Measurements from ENCODE around the gene CDC34. TPM values are rescaled to one million over a fixed set of nuclear protein-coding genes. Genes with fewer than 3 reads are reported as not detected.
A peak's percentile ranks its signal among the peaks of the same experiment; 100 is the strongest.

Gene CDC34
- total RNA-seq, 1 donor from 2014 or later: 103 TPM

DNA sequence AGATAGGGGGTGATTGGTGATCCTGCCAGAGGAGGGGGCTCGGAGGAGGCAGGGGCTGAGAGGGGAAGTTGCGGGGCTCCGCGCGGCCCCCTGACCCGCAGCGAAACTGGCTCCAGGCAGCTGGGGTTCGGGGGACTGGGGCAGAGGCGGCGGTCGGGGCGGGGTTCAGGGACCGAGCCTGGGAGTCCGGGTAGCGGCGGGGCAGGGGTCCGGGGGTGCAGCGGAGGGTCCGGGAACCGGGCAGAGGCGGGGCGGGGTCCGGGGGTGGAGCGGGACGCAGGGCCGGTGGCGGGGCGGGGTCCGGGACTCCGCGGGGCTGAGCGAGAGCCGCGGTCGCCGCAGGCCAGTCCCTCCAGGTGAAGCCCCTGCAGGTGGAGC, 34.1 kb upstream of the CDC34 start:
- no peak for DNase-seq (ENCODE audit: low read depth)

DNA sequence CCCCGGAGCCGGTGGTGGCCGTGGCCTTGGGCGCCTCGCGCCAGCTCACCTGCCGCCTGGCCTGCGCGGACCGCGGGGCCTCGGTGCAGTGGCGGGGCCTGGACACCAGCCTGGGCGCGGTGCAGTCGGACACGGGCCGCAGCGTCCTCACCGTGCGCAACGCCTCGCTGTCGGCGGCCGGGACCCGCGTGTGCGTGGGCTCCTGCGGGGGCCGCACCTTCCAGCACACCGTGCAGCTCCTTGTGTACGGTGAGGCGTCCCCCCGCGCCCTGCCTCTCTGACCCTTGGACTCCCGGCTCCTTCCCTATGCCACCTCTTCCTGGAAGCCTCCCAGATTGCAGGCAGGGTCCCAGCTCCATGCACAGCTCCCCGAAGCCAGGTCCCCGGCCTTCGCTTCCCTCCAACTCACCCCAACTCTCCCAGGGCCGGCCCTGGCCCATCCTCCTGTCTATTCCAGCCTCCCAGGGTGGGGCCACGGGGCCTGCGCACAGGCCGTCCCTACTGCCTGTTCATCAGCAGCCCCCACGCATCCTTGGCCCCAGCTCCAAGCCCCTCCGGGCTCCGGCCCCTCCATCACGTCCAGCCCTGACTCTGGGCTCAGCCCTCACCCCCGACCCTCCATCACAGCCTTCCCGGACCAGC, 33.6 kb upstream of the CDC34 start:
- no peak for DNase-seq (ENCODE audit: low read depth)

DNA sequence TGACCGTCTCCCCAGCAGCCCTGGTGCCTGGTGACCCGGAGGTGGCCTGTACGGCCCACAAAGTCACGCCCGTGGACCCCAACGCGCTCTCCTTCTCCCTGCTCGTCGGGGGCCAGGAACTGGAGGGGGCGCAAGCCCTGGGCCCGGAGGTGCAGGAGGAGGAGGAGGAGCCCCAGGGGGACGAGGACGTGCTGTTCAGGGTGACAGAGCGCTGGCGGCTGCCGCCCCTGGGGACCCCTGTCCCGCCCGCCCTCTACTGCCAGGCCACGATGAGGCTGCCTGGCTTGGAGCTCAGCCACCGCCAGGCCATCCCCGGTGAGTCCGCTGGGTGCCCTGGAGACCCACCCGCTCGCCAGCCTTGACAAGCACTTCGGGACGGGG, 33.1 kb upstream of the CDC34 start:
- DNase-seq (ENCODE audit: low read depth): no peak

DNA sequence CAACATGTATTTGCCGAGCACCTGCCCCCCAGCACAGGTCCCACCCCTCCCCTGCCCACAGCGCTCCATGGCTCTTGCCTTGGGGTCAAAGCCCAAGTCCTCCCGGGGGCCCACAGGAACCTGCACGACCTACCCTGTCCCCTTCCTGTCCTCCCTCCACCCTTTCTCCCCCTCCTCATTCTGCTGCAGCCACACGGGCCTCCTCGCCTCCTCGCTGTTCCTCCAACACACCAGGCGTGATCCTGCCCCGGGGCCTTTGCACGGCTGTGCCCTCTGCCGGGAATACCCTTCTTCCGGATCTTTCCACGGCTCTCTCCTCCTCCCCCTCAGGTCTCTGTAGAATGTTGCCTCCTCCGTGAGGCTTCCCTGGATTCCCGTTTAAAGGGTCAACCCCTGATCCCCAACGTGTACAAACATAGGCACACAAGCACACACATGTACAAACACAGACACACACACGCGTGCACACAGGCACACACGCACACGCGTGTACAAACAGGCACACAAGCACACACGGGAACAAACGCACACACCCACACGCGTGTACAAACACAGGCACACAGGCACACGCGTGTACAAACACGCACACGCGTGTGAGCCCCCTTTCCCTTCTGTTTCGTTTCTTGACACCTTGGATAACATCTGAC, 32.5 kb upstream of the CDC34 start:
- no peak for DNase-seq (ENCODE audit: low read depth)

DNA sequence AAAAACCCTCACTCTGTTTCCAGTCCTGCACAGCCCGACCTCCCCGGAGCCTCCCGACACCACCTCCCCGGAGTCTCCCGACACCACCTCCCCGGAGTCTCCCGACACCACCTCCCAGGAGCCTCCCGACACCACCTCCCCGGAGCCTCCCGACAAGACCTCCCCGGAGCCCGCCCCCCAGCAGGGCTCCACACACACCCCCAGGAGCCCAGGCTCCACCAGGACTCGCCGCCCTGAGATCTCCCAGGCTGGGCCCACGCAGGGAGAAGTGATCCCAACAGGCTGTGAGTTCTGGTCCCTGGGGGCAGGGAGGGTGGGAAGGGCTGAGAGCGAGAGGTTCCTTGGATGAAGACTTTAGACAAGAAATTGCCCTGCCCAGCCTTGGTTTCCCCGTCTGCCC, 29.9 kb upstream of the CDC34 start:
- DNase-seq (ENCODE audit: low read depth): no peak

DNA sequence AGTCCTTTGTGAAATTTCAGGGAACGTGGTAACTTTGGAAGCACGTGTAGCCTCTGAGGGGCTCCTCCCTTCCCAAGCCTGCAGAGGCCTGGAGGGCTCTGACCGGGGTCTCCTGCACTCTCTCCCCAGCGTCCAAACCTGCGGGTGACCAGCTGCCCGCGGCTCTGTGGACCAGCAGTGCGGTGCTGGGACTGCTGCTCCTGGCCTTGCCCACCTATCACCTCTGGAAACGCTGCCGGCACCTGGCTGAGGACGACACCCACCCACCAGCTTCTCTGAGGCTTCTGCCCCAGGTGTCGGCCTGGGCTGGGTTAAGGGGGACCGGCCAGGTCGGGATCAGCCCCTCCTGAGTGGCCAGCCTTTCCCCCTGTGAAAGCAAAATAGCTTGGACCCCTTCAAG, 26.9 kb upstream of the CDC34 start:
- no peak for DNase-seq (ENCODE audit: low read depth)

DNA sequence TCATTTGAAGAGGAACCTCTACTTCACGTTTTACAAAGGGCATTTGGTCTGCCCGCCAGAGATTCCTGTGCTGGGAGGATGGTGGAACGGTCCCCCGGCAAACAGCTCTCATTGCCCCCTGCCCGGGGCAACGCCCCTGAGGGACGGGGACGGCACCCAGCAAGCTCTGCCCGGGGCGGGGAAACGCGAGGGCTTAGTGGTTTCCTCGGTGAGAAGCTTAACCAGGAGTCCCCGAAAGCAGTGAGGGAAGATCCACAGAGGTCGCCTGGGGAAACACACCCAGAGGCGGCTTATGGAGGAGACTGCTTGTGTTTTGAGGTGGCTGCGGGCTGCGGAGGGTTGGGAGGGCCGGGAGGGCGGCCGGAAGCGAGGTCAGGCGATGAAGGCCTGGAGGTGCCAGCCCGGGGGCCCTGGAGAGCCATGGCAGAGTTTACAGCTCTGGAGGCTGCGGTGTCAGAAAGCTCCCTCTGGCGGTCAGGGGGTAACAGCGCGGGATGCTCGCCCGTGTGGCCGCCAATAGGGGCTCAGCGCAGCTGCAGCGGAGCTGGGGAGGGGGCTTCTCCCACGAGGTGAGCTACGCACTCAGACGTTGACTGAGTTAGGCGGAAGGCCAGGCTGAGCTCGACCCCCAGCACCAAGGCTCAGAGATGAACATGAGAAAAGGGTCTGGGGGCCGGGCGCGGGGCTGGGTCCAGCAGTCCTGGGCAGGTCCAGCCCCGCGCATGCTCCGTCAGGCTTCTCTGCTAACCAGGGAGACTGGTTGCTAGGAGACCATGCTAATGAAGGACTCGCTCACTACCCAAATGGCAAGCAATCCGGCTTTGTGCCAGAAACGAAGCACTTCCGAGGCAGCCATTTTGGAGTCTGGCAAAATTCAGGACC, 24.9 kb upstream of the CDC34 start:
- DNase-seq (ENCODE audit: low read depth): peak; percentile 93

DNA sequence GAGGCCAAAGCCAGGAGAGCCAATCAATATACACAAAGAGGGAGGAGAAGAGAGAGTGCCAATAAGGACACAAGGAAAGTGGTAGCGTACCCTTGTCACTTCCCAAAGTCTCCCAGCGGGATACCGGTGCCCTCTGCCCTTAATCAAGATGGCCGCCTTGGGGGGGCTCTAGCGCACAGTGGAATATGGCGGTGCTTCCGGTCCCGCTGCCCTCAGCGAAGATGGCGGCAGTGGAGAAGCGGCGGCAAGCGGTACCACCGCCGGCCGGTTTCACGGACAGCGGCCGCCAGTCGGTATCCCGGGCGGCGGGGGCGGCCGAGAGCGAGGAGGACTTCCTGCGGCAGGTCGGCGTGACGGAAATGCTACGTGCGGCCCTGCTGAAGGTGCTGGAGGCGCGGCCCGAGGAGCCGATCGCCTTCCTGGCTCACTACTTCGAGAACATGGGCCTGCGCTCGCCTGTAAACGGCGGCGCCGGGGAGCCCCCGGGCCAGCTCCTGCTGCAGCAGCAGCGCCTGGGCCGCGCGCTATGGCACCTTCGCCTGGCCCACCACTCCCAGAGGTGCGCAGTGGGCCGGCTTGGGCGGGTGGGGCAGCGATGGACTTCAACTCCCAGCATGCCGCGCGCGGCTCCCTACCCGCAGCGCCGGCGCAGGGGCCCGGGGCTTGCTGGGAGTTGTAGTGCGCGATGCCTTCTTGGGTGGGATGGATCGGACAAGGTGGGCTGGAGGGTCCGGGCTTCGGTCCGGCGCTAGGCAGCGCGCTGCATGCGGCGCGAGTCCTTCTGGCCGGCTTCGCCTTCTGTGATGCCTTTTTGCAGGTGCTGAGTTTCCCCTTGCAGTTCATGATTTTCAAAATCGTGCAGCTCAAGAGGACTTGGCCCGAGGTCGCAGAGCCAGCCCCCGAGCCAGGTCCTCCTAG, 24.0 kb upstream of the CDC34 start, which contains the start of gene TPGS1:
TSS of gene TPGS1 (plus strand) at position 212 of the 918 bp plus-strand sequence. CDS start at position 222, 10 bp downstream.
- peak; percentile 100 for DNase-seq (ENCODE audit: low read depth)

DNA sequence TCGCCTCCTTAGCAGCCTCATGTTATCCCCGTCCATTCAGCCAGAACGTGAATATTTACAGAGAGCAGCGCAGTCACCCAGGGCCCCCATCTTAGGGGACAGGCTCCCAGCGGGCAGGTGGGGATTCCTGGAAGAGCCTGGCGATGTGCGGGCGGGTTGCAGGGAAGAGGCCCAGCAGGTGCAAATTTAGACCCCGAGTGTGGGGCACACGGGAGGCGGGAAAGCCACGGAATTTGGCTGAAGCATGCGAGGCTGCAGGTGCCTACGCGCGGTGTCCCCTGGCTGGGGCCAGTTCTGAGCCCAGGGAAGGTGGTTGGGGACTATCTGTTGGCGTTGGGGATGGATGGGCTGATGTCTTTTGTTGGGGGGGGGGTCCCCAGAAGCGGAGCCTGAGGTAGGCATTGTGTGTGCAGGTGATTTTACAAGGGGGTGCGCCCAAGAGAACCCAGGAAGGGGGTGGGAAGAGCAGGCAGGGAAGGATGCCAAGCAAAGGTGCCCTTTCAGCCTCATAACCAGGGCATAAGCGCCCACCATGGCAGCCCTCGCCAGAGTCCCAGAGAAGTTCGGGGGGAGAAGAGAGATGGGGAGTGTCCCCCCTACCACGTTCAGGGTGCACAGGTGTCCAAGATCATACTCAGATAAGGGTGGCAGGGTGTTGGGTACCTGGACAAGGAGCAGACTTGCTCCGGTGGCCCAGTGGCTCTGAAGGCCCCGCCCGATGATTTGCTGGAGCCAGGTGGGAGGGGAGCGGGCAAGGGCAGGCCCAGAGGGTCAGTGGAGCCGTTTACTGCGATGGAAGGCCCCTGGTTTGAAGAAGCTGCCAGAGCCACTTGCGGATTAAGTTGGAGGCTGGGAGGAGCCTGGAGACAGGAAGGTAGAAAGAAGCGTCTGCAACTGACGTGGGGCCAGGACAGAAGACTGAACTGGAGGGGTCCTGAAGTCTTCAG, 23.1 kb upstream of the CDC34 start:
- no peak for DNase-seq (ENCODE audit: low read depth)

DNA sequence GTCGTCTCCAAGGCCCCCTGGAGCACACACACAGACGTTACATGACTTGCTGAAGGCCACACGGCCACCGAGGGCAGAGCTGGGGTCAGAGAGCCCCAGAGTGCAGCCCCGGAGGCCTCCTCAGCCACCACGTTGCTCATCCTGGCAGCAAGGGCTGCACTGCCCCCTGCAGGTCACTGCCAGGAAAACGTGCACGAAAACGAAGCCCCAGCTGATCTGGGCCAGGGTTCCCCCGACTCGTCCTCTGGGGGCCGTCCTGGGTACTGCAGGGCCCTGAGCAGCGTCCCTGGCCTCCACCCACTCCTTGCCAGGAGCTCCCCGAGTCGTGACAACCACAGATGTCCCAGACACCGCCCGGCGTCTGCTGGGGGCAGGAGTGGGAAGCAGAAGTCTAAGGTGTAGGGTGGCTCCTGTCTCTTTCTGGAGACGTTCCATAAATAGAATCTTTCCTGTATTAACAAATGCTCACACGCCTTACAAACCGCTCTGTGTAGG, 20.9 kb upstream of the CDC34 start:
- DNase-seq (ENCODE audit: low read depth): peak; percentile 72

DNA sequence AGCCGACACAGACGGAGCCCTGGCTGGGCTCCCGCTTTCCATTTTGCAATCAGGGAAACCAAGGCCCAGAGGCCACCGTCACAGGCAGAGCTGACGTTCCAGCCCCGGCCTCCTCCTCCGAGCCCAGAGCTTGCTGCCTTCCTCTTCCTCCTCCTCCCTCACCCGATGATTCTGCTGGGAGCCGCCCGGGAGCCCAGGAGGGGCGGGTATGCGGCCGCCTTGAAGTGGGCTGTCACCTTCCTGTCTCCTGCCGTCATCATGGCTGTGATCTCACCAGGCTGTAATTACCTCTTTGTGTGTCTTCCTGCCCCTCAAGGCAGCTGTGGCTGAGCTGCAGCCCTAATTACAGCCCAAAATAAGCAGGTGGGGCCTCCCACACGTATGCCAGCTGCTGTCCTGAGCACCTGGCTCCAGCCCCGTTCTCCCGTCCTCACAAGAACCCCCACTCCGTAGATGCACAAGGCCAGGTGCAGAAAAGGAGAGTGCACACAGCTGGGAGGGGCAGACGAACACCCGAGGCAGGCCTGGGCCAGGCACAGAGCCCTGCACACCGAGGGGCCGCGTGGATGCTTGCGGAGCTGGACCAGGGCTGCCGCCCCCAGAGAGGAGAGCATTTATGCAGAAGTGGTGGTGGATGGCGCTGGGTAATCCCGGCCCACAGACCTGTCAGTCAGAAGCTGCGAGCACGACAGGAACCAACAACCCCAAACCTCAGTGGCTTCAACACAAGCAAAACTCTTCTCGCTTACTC, 20.3 kb upstream of the CDC34 start:
- peak; percentile 46 for DNase-seq (ENCODE audit: low read depth)

DNA sequence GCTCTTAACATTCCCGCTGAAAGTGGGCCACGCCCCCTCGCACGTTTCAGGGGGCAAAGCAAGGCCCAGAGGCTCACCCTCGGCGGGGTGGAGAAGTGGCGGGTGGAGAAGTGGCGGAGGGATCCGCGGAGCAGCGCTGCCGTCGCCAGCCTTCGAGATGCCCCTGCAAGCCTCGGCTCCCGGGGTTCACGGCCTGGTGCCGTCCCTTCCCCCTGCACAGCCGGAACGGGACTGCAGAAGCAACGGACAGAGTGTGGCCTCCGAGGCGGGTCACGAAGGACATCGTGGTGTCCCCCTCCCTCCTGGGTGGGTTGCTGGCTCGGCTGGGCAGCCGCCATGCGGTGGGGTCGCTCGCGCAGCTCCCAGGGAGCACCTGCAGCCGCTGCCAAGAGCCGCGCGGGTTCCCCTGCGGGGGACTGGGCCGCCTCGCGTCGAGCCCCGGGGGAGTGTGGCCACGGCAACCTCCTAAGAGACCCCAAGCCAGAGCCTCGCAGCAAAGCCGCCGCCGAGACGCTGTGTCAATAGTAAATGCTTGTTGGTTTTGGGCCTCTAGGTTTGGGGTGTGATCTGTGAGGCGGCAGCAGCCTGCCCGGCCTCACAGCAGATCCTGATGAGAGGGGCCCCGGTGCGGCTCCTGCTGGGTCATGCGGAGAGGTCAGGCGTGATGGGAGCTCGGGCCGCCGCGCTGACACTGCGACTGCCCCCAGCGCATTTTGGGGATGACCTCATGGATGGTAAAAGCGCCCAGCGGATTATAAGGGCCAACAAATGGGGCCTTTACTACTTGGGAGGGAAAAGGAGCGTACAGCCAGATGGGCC, 18.8 kb upstream of the CDC34 start:
- no peak for DNase-seq (ENCODE audit: low read depth)

DNA sequence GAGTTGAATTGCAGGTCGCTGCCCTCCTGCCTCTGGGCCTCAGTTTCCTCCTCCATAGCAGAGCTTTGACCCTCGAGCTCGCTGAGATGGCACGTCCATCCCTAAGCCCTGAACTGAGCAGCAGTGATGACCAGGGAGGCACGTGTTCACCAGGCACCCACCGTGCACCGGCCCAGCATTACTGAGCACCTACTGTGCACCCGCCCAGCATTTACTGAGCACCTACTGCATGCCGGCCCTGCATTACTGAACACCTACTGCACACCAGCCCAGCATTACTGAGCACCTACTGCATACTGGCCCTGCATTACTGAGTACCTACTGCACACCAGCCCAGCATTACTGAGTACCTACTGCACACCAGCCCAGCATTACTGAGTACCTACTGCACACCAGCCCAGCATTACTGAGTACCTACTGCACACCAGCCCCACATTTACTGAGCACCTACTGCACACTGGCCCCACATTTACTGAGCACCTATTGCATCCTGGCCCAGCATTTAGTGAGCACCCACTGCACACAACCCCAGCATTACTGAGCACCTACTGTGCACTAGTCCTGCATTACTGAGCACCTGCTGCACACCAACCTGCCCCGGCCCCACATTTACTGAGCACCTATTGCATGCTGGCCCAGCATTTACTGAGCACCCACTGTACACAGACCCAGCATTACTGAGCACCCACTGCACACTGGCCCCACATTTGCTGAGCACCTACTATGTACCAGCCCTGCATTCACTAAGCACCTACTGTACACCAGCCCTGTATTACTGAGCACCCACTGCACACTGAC, 18.0 kb upstream of the CDC34 start:
- no peak for DNase-seq (ENCODE audit: low read depth)

DNA sequence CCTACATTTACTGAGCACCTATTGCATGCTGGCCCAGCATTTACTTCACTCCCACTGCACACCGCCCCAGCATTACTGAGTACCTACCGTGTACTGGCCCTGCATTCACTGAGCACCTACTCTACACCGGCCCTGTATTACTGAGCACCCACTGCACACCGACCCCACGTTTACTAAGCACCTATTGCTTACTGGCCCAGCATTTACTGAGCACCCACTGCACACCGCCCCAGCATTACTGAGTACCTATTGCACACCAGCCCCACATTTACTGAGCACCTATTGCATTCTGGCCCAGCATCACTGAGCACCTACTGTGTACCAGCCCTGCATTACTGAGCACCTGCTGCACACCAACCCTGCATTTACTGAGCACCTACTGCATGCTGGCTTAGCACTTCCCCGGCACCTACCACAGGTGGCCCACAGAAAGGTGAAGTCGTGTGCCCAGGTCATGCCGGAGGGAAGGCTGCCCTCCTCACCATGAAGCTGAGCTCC, 17.3 kb upstream of the CDC34 start:
- DNase-seq (ENCODE audit: low read depth): no peak

DNA sequence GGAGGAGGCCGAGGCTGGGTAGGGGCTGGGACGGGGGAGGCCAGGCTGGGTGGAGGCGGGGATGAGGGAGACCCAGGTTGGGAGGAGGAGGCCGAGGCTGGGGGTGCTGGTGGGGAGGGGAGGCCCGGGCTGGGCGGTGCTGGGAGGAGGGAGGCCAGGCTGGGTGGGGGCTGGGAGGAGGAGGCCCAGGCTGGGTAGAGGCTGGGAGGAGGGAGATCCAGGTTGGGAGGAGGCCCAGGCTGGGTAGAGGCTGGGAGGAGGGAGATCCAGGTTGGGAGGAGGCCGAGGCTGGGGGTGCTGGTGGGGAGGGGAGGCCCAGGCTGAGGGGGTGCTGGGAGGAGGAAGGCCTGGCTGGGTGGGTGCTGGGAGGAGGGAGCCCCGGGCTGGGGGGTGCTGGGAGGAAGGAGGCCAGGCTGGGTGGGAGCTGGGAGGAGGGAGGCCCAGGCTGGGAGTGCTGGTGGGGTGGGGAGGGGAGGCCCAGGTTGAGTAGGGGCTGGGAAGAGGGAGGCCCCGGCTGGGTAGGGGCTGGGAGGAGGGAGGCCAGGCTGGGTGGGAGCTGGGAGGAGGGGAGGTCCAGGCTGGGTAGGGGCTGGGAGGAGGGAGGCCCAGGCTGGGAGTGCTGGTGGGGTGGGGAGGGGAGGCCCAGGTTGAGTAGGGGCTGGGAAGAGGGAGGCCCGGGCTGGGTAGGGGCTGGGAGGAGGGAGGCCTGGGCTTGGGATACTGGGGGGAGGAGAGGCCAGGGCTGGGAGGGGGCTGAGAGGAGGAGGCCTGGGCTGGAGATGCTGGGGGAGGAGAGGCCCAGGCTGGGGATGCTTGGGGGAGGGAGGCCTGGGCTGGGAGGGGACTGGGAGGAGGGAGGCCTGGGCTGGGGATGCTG, 13.6 kb upstream of the CDC34 start:
- DNase-seq (ENCODE audit: low read depth): no peak

DNA sequence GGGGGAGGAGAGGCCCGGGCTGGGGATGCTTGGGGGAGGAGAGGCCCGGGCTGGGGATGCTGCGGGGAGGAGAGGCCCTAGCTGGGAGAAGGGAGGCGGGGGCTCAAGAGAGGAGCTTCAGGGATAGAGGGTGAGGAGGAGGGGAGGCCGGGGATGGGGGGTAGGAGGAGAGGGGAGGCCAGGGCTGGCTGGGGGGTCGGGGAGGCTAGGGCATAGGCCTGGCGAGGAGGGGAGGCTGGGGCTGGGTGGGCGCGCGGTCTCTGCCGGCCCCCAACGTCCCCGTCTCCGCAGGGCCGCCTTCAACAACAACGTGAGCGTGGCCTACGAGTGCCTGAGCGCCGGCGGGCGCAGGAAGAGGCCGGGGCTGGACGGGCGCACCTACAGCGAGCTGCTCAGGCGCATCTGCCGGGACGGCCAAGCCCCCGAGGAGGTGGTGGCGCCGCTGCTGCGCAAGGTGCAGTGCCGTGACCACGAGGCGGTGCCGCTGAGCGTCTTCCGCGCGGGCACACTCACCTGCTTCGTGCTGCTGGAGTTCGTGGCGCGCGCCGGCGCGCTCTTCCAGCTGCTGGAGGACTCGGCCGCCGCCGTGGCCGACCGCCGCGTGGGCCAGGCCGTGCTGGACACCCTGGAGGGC, 12.8 kb upstream of the CDC34 start:
- no peak for DNase-seq (ENCODE audit: low read depth)
